Endothelial cell (in vitro differentiated cells): ENCODE data around the gene KLK6. TPM values are rescaled to one million over a fixed set of nuclear protein-coding genes. Genes with fewer than 3 reads are reported as not detected.

Experiments
- DNase-seq: peaks from one replicate; pipeline ENCODE4 v3.0.0; 2021; ENCODE audit warnings: low spot score
- H3K27ac Mint-ChIP-seq: one replicate; pipeline ENCODE4 v1.8.0; 2021; ENCODE audit warnings: mixed read lengths, inconsistent platforms; ENCODE audit not compliant: unreplicated experiment
- H3K27me3 Mint-ChIP-seq: one replicate; pipeline ENCODE4 v1.8.0; 2021; ENCODE audit warnings: mild to moderate bottlenecking, moderate library complexity, mixed read lengths, inconsistent platforms; ENCODE audit not compliant: unreplicated experiment
- H3K36me3 Mint-ChIP-seq: one replicate; pipeline ENCODE4 v1.8.0; 2021; ENCODE audit warnings: mild to moderate bottlenecking, low read depth, mixed read lengths, inconsistent platforms; ENCODE audit not compliant: unreplicated experiment
- H3K4me1 Mint-ChIP-seq: one replicate; pipeline ENCODE4 v1.8.0; 2021; ENCODE audit warnings: mild to moderate bottlenecking, mixed read lengths, inconsistent platforms; ENCODE audit not compliant: unreplicated experiment
- H3K4me3 Mint-ChIP-seq: one replicate; pipeline ENCODE4 v1.8.0; 2021; ENCODE audit warnings: mild to moderate bottlenecking, mixed read lengths, inconsistent platforms; ENCODE audit not compliant: unreplicated experiment
- H3K9me3 Mint-ChIP-seq: one replicate; pipeline ENCODE4 v1.8.0; 2021; ENCODE audit warnings: mixed read lengths, inconsistent platforms; ENCODE audit not compliant: unreplicated experiment
- long read RNA-seq: library from polyadenylated mRNA; unstranded; transcript quantifications from one replicate; pipeline ENCODE4 v2.0.0, GENCODE V29; 2020; ENCODE audit not compliant: unreplicated experiment
- total RNA-seq: library from RNA; stranded (reverse); fragmentation: NEBNext Ultra II Directional; extraction: Animal tissue kit (Norgen Biotek cat#: 25700); gene quantifications from one replicate; pipeline ENCODE4 v1.2.1, GENCODE V29; 2021; ENCODE audit not compliant: unreplicated experiment
- TF ChIP-seq, protein P1 (sequence below): fragments of 200-600 bp; sonication (generic); IDR thresholded peaks from one replicate; pipeline ENCODE4 v1.5.0; 2021; ENCODE audit warnings: antibody characterized with exemption; ENCODE audit not compliant: unreplicated experiment

The KLK6 gene
- 0.67 TPM for total RNA-seq
- long read RNA-seq, result 0 reads

DNA sequence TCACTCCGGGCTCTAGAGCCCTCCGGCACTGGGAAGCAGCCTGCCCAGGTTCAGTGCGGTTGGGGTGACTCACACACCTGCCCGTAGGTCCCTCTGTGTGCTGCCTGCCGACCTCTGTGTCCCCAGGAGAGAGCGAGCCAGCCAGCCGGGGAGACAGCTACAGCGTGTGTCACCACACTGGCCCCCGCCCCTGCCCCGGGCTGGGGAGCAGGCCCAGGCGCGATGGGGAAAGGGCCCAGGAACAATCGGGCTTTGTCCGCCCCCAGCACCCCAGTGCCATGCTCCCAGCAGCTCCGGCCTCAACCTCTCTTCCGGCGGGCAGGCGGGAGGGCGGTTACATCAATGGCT is at the start of gene KLK6:
Gene KLK6, minus strand, starts transcription at position 179 of the 348 bp plus-strand sequence. CDS start 1,487 bp downstream, outside the sequence.
- Mint-ChIP-seq H3K27ac (no peak within 1 kb of the TSS), H3K36me3 (no peaks in the 10 kb centered on the region), H3K4me1 (peaks cover 16% of the 10 kb centered on the region)

DNA sequence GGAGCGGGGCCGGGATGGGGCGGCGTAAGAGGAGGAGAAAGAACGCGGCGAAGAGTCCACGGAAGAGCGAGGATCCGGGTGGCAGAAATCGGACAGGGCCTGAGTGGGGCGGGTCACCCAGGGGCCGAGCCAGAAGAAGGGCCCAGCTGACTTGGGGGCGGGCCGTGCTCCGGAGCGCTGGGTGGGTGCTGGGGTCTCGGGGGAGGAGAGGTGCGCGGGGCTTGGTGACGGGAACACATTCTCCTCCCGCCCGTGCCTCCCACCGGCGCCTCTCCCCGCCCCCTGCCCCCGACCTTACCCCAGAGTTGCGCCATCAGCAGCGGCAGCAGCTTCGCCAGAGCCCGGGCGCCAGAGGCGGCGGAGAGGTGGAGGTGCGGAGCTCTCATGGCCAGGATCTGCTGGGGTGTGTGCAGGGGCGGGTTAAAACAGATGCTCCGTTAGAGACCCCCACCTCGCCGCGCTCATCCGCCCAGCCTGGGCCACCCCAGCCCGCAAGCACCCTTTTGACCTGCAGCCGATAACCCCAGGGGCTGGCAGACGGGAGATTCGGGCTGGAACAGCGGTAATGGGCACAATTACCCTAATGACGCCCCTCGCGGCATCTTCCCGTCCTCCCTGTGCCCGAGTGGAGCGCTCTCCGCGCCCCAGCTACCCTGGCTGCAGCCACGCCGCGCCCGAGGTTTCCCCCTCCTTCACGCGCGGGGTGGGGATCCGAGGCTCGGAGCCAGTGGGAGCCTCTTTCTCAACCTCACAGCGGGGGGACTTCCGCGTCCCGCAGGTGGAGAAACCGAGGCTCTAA is 49.6 kb upstream of the KLK6 start:
- H3K4me3 Mint-ChIP-seq, result peak overlapping the region; percentile 89
- TF ChIP-seq, protein P1, sequence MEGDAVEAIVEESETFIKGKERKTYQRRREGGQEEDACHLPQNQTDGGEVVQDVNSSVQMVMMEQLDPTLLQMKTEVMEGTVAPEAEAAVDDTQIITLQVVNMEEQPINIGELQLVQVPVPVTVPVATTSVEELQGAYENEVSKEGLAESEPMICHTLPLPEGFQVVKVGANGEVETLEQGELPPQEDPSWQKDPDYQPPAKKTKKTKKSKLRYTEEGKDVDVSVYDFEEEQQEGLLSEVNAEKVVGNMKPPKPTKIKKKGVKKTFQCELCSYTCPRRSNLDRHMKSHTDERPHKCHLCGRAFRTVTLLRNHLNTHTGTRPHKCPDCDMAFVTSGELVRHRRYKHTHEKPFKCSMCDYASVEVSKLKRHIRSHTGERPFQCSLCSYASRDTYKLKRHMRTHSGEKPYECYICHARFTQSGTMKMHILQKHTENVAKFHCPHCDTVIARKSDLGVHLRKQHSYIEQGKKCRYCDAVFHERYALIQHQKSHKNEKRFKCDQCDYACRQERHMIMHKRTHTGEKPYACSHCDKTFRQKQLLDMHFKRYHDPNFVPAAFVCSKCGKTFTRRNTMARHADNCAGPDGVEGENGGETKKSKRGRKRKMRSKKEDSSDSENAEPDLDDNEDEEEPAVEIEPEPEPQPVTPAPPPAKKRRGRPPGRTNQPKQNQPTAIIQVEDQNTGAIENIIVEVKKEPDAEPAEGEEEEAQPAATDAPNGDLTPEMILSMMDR, result no peak
- H3K9me3 Mint-ChIP-seq, result no peaks in the 10 kb centered on the region
- H3K36me3 Mint-ChIP-seq, result peaks cover 6% of the 10 kb centered on the region
- H3K27ac Mint-ChIP-seq, result no peak overlapping the region
- H3K4me1 Mint-ChIP-seq, result peaks cover 15% of the 10 kb centered on the region
- DNase-seq, result peak; percentile 36
- peaks cover 18% of the 10 kb centered on the region for H3K27me3 Mint-ChIP-seq

More for the DNA sequence above, at the start of gene KLK6:
- TF ChIP-seq, protein P1, result no peak
- Mint-ChIP-seq H3K4me3 (no peak within 1 kb of the TSS), H3K27me3 (peaks cover 12% of the 10 kb centered on the region), H3K9me3 (no peaks in the 10 kb centered on the region)
- no peak for DNase-seq

DNA sequence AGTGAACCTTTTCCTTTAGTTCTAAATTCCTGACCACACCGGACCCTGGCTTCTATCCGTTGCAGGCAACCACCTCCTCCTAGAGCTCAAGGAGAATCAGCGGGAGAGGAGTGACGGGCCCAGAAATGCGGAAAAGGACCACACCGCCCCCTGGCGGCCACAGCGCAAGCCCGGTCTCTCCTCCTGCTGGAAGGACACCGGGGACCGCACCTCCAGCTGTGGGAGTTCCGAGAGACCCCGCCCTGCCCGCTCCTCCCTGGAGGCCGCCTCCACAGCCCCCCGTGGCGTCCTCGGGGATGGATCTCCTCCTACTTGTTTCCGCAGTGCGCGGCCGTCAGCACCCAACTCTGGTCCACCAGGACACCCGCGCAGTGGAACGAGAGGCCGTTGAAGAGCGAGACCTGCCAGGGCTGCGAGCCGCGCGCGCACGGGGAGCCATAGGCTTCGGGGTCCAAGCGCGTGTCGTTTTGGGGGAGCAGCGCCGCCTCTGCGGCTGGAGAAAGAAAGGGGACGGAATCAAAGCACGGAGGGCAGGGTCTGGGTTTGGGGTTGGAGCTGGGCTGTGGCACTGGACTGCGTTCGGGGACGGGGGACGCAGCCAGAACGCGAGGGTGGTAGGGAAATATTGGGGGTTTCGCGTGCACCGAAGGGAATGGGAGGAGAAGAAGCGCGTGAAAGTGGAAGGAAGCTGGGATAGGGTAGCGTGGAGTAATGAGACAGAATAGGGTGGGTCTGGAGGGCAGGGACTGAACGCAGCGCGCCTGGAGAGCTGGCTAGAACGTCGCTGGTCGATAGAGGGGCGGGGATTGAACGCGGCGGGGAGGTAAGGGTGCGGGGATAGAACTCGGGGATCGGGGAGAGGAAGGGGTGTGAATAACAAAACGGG is 47.6 kb upstream of the KLK6 start:
- peak; percentile 86 for DNase-seq
- H3K27me3 Mint-ChIP-seq, result peaks cover 14% of the 10 kb centered on the region

DNA sequence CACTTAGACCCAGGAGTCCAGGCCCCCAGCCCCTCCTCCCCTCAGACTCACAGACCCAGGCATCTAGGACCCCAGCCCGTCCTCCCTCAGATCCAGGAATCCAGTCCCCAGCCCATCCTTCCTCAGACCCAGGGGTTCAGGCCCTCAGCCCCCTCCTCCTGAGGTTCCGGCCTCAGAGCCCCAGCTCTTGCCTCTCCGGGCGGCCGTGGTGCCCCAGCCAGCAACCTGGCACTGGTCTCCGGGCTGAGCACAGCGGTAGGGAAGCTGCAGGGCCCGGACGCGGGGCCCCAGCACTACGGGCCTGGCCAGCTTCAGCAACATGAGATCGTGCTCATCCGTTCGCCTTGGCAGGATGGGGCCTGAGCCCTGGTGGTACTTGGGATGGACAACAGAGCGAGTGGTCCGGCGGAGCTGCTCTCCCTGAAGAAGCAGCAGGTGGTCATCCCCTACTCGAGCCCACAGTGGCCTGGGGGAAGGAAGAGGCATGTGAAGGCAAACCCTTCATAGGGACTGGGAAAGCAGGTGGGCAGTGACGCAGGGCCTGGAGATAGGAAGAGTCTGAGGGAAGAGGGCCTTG is 46.4 kb upstream of the KLK6 start:
- no peak for DNase-seq
- H3K9me3 Mint-ChIP-seq, result no peaks in the 10 kb centered on the region
- peaks cover 13% of the 10 kb centered on the region for H3K27me3 Mint-ChIP-seq
- peaks cover 11% of the 10 kb centered on the region for H3K36me3 Mint-ChIP-seq
- no peak overlapping the region for H3K27ac Mint-ChIP-seq
- peaks cover 15% of the 10 kb centered on the region for H3K4me1 Mint-ChIP-seq
- H3K4me3 Mint-ChIP-seq, result peak overlapping the region; percentile 34
- TF ChIP-seq, protein P1, result no peak

More for the DNA sequence above, 47.6 kb upstream of the KLK6 start:
- H3K9me3 Mint-ChIP-seq, result no peaks in the 10 kb centered on the region
- peaks cover 15% of the 10 kb centered on the region for H3K4me1 Mint-ChIP-seq
- peaks cover 11% of the 10 kb centered on the region for H3K36me3 Mint-ChIP-seq
- peak overlapping the region; percentile 89 for H3K4me3 Mint-ChIP-seq
- peak overlapping the region; percentile 41 for H3K27ac Mint-ChIP-seq
- TF ChIP-seq, protein P1, result peak; percentile 80
